ENCODE measurements around the gene CYTH1. TPM values are rescaled to one million over a fixed set of nuclear protein-coding genes. Genes with fewer than 3 reads are reported as not detected.

The CYTH1 gene
- total RNA-seq, 1 donor from 2014 or later, result 62.9 TPM

GRCh38 chr17:78706271-78706915 lies 75.7 kb downstream of the CYTH1 start:
- intact Hi-C loops (cut with DNase I), result no loop called here
- TF ChIP-seq, protein P1, sequence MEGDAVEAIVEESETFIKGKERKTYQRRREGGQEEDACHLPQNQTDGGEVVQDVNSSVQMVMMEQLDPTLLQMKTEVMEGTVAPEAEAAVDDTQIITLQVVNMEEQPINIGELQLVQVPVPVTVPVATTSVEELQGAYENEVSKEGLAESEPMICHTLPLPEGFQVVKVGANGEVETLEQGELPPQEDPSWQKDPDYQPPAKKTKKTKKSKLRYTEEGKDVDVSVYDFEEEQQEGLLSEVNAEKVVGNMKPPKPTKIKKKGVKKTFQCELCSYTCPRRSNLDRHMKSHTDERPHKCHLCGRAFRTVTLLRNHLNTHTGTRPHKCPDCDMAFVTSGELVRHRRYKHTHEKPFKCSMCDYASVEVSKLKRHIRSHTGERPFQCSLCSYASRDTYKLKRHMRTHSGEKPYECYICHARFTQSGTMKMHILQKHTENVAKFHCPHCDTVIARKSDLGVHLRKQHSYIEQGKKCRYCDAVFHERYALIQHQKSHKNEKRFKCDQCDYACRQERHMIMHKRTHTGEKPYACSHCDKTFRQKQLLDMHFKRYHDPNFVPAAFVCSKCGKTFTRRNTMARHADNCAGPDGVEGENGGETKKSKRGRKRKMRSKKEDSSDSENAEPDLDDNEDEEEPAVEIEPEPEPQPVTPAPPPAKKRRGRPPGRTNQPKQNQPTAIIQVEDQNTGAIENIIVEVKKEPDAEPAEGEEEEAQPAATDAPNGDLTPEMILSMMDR (IDR thresholded peaks at IDR 0.05), result no peak
- TF ChIP-seq POLR2A (IDR thresholded peaks at IDR 0.05), result no peak
- TF ChIP-seq POLR2AphosphoS5 (IDR thresholded peaks at IDR 0.05; ENCODE audit: insufficient read depth in 1 of 2, low read depth in 1 of 2), result peak in 1 of 2 donors; percentile 66
- peaks cover 0 to 35% of the 10 kb centered on the region in 2 donors for H3K36me3 ChIP-seq
- H3K27me3 ChIP-seq, result no peaks in the 10 kb centered on the region
- H3K4me1 ChIP-seq, result peaks cover 21% of the 10 kb centered on the region
- H3K9me3 ChIP-seq, result no peaks in the 10 kb centered on the region
- no peak for DNase-seq (ENCODE audit: extremely low spot score in 2 of 2)
- no peak overlapping the region for H3K27ac ChIP-seq
- no peak overlapping the region for H3K4me3 ChIP-seq

DNA sequence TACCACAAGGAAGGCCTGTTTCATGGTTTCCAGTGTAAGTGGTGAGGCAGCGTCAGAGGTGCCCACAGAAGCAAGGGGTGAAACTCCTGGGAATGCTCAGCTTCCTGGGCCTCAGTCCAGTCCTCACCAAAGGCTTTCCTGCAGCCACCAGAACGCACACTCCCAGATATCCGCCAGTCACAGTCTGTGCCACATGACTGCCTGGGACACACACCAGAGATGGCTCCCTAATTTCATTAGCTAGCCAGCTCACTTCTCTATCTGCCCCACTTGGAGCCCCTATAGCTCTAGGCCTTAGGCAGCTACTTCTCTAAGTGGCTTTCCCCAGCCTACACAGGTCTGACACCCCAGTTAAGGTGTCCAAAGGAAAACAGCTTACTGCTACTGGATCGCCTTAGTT lies 77.0 kb downstream of the CYTH1 start:
- no peak overlapping the region for H3K4me3 ChIP-seq
- no peak overlapping the region for H3K27ac ChIP-seq
- intact Hi-C loops (cut with DNase I), result no loop called here
- no peaks in the 10 kb centered on the region for H3K9me3 ChIP-seq
- H3K27me3 ChIP-seq, result no peaks in the 10 kb centered on the region
- H3K4me1 ChIP-seq, result peaks cover 15% of the 10 kb centered on the region
- TF ChIP-seq POLR2AphosphoS5 (IDR thresholded peaks at IDR 0.05; ENCODE audit: insufficient read depth in 1 of 2, low read depth in 1 of 2), result no peak
- no peak for TF ChIP-seq POLR2A (IDR thresholded peaks at IDR 0.05)
- TF ChIP-seq, protein P1 (IDR thresholded peaks at IDR 0.05), result no peak
- DNase-seq (ENCODE audit: extremely low spot score in 2 of 2), result no peak
- peaks cover 0 to 46% of the 10 kb centered on the region in 2 donors for H3K36me3 ChIP-seq

GRCh38 chr17:78704594-78704993 lies 77.5 kb downstream of the CYTH1 start:
- TF ChIP-seq POLR2A (IDR thresholded peaks at IDR 0.05) (no peak), POLR2AphosphoS5 (IDR thresholded peaks at IDR 0.05; ENCODE audit: insufficient read depth in 1 of 2, low read depth in 1 of 2) (no peak)
- TF ChIP-seq, protein P1 (IDR thresholded peaks at IDR 0.05), result no peak
- H3K27me3 ChIP-seq, result no peaks in the 10 kb centered on the region
- H3K36me3 ChIP-seq, result peaks cover 0 to 51% of the 10 kb centered on the region in 2 donors

DNA sequence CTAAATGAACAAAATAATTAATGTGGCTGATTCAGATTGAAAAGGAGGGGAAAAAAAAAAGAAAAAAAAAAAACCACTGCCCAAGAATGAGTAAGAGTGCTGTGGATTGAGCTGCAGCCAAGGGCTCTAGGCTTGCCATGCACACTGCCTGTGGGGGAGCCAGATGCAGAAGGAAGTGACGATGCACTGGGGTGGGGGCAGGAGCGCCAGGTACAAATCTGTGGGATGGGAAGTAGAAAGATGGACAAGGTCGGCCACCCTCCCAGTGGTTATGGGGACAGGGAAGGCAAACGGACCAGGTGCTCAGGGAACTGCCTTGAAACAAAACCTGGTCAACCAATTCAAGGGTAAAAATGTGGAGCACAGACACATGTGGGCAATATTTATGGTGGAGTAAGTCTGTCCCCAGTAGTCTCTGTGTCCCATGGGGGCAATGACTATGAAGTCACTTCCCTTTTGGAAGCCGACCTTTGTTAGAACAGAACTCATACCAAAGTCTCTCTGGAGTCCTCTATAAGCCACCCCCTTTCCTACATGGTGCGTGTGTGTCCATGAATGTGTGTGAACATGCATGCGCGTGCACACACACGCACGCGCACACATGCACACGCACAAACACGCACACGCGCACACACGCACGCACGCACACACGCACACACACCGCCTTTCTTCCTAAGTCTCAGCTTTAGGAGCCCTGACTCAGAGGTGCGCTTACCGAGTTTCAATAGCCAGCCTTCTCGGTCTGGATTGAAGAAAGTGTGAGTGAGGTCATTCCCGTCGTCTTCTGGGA lies 84.3 kb downstream of the CYTH1 start:
- DNase-seq (ENCODE audit: extremely low spot score in 2 of 2), result no peak
- peaks cover 0 to 59% of the 10 kb centered on the region in 2 donors for H3K36me3 ChIP-seq
- intact Hi-C loops (cut with DNase I), result no loop called here
- no peaks in the 10 kb centered on the region for H3K27me3 ChIP-seq
- no peaks in the 10 kb centered on the region for H3K4me1 ChIP-seq
- TF ChIP-seq POLR2A (IDR thresholded peaks at IDR 0.05), result no peak
- TF ChIP-seq POLR2AphosphoS5 (IDR thresholded peaks at IDR 0.05; ENCODE audit: insufficient read depth in 1 of 2, low read depth in 1 of 2), result no peak
- no peaks in the 10 kb centered on the region for H3K9me3 ChIP-seq
- H3K27ac ChIP-seq, result no peak overlapping the region
- H3K4me3 ChIP-seq, result no peak overlapping the region

More at GRCh38 chr17:78704594-78704993, 77.5 kb downstream of the CYTH1 start:
- peaks cover 12% of the 10 kb centered on the region for H3K4me1 ChIP-seq
- intact Hi-C loops (cut with DNase I), result no loop called here
- H3K4me3 ChIP-seq, result no peak overlapping the region
- no peaks in the 10 kb centered on the region for H3K9me3 ChIP-seq
- no peak overlapping the region for H3K27ac ChIP-seq
- DNase-seq (ENCODE audit: extremely low spot score in 2 of 2), result no peak

DNA sequence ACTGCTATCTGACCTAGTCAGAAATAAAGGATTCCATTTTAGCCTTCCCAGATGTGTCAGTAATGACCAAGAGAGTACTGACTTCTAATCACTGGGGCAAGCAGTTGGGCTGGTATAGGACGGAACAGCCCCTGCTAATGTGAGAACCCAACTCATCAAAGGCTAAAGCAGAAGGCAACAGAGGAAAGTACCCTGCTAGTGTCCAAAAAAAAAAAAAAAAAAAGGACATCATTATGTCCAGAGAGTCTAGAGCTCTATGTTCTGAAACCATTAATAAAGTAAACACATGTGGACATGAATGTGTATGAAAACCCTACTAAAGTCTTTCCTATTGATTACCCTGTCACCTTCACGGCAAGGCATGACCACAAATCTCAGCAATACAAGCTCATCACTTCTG lies 85.0 kb downstream of the CYTH1 start:
- intact Hi-C loops (cut with DNase I), result no loop called here
- H3K36me3 ChIP-seq, result peaks cover 0 to 64% of the 10 kb centered on the region in 2 donors
- TF ChIP-seq POLR2A (IDR thresholded peaks at IDR 0.05), result no peak
- TF ChIP-seq, protein P1 (IDR thresholded peaks at IDR 0.05), result no peak
- no peak overlapping the region for H3K4me3 ChIP-seq
- no peak for DNase-seq (ENCODE audit: extremely low spot score in 2 of 2)
- H3K9me3 ChIP-seq, result no peaks in the 10 kb centered on the region
- no peaks in the 10 kb centered on the region for H3K27me3 ChIP-seq
- no peaks in the 10 kb centered on the region for H3K4me1 ChIP-seq
- H3K27ac ChIP-seq, result no peak overlapping the region

Measured in vagina (tissue), 2 donors.